K562 (cell line): Measurements from ENCODE around the gene DYNC2LI1. TPM values are rescaled to one million over a fixed set of nuclear protein-coding genes. Genes with fewer than 3 reads are reported as not detected.

Source experiments
- ATAC-seq: fragments of 200-7000 bp; cut with Tn5 transposase; 3 replicates; pipeline ENCODE4 v1.9.1; 2020; ENCODE audit warnings: moderate library complexity
- BruUV-seq: library from RNA; stranded (reverse); fragments of 400-500 nt; replicated peaks from 2 replicates; lab custom pipeline; 2021; lab: Mats Ljungman, UMichigan
- CTCF ChIA-PET: fragments of 300-600 bp; formaldehyde crosslinking; extraction: SDS; loops from one replicate; lab custom pipeline; 2021; ENCODE audit warnings: low intra/inter-chr PET ratio; lab: Yijun Ruan, JAX
- POLR2A ChIA-PET: fragments of 300-600, 350-650 bp; sonication (Branson Sonifier 250); formaldehyde crosslinking; extraction: SDS; loops from one replicate; lab custom pipeline; 2021; ENCODE audit warnings: antibody characterized with exemption, inconsistent platforms; lab: Yijun Ruan, JAX
- DNase-seq, 4 experiments: peaks; one replicate each; pipeline versions ENCODE4 v3.0.0 to v3.0.0-alpha.2; 2011 to 2018; ENCODE audit warnings: low spot score in 3 of 4, mixed read lengths in 3 of 4; ENCODE audit errors: extremely low read depth in 1 of 4
- FAIRE-seq: peaks from 2 replicates; lab custom pipeline; 2011; peaks lifted over from hg19 to GRCh38; lab: Jason Lieb, UNC
- H2AFZ ChIP-seq: 2 replicates; pipeline ENCODE4 v1.6.0; 2011; ENCODE audit warnings: low read depth, low read length, control low read depth, inconsistent platforms
- H3K27ac ChIP-seq: fragments of 200-600 bp; 3 replicates; pipeline ENCODE4 v1.8.0; 2011; ENCODE audit warnings: low read depth, mild to moderate bottlenecking, control low read depth, inconsistent platforms, low read length, moderate library complexity, mixed read lengths; ENCODE audit errors: extremely low read depth
- H3K27me3 ChIP-seq, 2 experiments: fragments of 300-600 bp in 1 of 2; 2 replicates in 1 of 2; 3 replicates in 1 of 2; pipeline versions ENCODE4 v1.6.0 to v1.8.0; 2011; ENCODE audit warnings: inconsistent platforms in 2 of 2, low read length in 2 of 2, mild to moderate bottlenecking in 1 of 2, mixed read lengths in 1 of 2, moderate library complexity in 1 of 2; ENCODE audit not compliant: control insufficient read depth in 2 of 2, insufficient read depth in 2 of 2
- H3K36me3 ChIP-seq: fragments of 300-600 bp; 3 replicates; pipeline ENCODE4 v1.8.0; 2011; ENCODE audit warnings: mild to moderate bottlenecking, low read length, inconsistent platforms; ENCODE audit not compliant: control insufficient read depth, insufficient read depth
- H3K4me1 ChIP-seq, 2 experiments: fragments of 200-600 bp in 1 of 2; replicated peaks in 1 of 2; 2 replicates in 1 of 2; 3 replicates in 1 of 2; pipeline versions ENCODE4 v1.5.1 to v1.8.0; 2011; ENCODE audit warnings: inconsistent platforms in 2 of 2, low read length in 2 of 2, mild to moderate bottlenecking in 1 of 2, mixed read lengths in 1 of 2, moderate library complexity in 1 of 2; ENCODE audit not compliant: control insufficient read depth in 2 of 2, insufficient read depth in 2 of 2
- H3K4me2 ChIP-seq: 2 replicates; pipeline ENCODE4 v1.6.1; 2011; ENCODE audit warnings: low read length, control low read depth, inconsistent platforms, mixed read lengths; ENCODE audit not compliant: insufficient read depth
- H3K4me3 ChIP-seq: fragments of 200-600 bp; sonication (generic), shearing (Covaris generic); 2 replicates; pipeline ENCODE4 v1.5.1; 2016; ENCODE audit warnings: control low read depth, inconsistent platforms
- H3K79me2 ChIP-seq: fragments of 200-600 bp; 3 replicates; pipeline ENCODE4 v1.8.0; 2011; ENCODE audit warnings: low read length, inconsistent platforms; ENCODE audit not compliant: control insufficient read depth, insufficient read depth
- H3K9ac ChIP-seq, 2 experiments: 2 replicates each; pipeline versions ENCODE4 v1.6.0 to v1.6.1; 2011; ENCODE audit warnings: low read depth in 2 of 2, low read length in 2 of 2, control low read depth in 1 of 2, inconsistent platforms in 1 of 2, mild to moderate bottlenecking in 1 of 2, mixed read lengths in 1 of 2; ENCODE audit not compliant: insufficient read depth in 1 of 2
- H3K9me1 ChIP-seq: one replicate; pipeline ENCODE4 v1.6.0; 2011; ENCODE audit warnings: inconsistent platforms, mild to moderate bottlenecking, low read length, moderate library complexity; ENCODE audit not compliant: control insufficient read depth, insufficient read depth
- H3K9me3 ChIP-seq: replicated peaks from 2 replicates; pipeline ENCODE4 v1.5.1; 2011; ENCODE audit warnings: low read depth, low read length, inconsistent platforms; ENCODE audit not compliant: control insufficient read depth, insufficient read depth
- H4K20me1 ChIP-seq: replicated peaks from 2 replicates; pipeline ENCODE4 v1.6.1; 2011; ENCODE audit warnings: low read length, inconsistent platforms, mixed read lengths; ENCODE audit not compliant: control insufficient read depth, insufficient read depth
- BRD9 ChIP-seq: fragments of 450-650 bp; IDR thresholded peaks from 2 replicates; pipeline ENCODE4 v1.6.1; 2018; ENCODE audit warnings: low read depth; ENCODE audit not compliant: partially characterized antibody
- E2F3 ChIP-seq: fragments of 250-450 bp; sonication (Bioruptor Pico); IDR thresholded peaks from 2 replicates; pipeline ENCODE4 v1.4.0; 2020; ENCODE audit warnings: mild to moderate bottlenecking
- GTF2E2 ChIP-seq: fragments of 200-800 bp; sonication (Bioruptor generic); IDR thresholded peaks from 2 replicates; pipeline ENCODE4 v1.6.1; 2016; ENCODE audit warnings: missing genetic modification characterization, missing compliant biosample characterization
- HMG20A ChIP-seq: fragments of 450-650 bp; formaldehyde crosslinking; conservative IDR thresholded peaks from 2 replicates; pipeline ENCODE4 v1.4.0; 2020; ENCODE audit warnings: mild to moderate bottlenecking, mixed read lengths
- HSF4 ChIP-seq: fragments of 250-450 bp; sonication (Bioruptor Pico); IDR thresholded peaks from 2 replicates; pipeline ENCODE4 v2.1.2; 2022; ENCODE audit warnings: mild to moderate bottlenecking, moderate library complexity, borderline replicate concordance
- JUN ChIP-seq, 2 experiments: sonication (generic) in 1 of 2; formaldehyde crosslinking in 1 of 2; IDR thresholded peaks; 2 replicates each; pipeline versions ENCODE4 v1.6.1 to v1.8.0; 2012 to 2022; ENCODE audit warnings: borderline replicate concordance in 2 of 2, mild to moderate bottlenecking in 2 of 2, improper control_type of control experiment in 1 of 2, low read depth in 1 of 2, low read length in 1 of 2, missing genetic modification reagents in 1 of 2
- KAT2B ChIP-seq: IDR thresholded peaks from one replicate; pipeline ENCODE4 v1.6.1; 2012; ENCODE audit warnings: low read depth, mild to moderate bottlenecking, control low read depth, inconsistent platforms, low read length, moderate library complexity
- NUFIP1 ChIP-seq: fragments of 450-650 bp; IDR thresholded peaks from 2 replicates; pipeline ENCODE4 v1.6.1; 2018; ENCODE audit not compliant: partially characterized antibody
- PML ChIP-seq: IDR thresholded peaks from 2 replicates; pipeline ENCODE4 v1.6.1; 2012; ENCODE audit warnings: low read length, inconsistent platforms
- RFX5 ChIP-seq: IDR thresholded peaks from 2 replicates; pipeline ENCODE4 v1.6.1; 2011; ENCODE audit warnings: low read depth, mild to moderate bottlenecking, improper control_type of control experiment, low read length
- SIN3A ChIP-seq, 2 experiments: fragments of 150-350 bp in 1 of 2; IDR thresholded peaks; 2 replicates each; pipeline ENCODE4 v1.6.1; 2011 to 2016; ENCODE audit warnings: borderline replicate concordance in 2 of 2, low read depth in 2 of 2, low read length in 2 of 2, mild to moderate bottlenecking in 2 of 2, moderate library complexity in 2 of 2; ENCODE audit not compliant: control insufficient read depth in 1 of 2
- SMAD3 ChIP-seq: fragments of 450-650 bp; formaldehyde crosslinking; conservative IDR thresholded peaks from 2 replicates; pipeline ENCODE4 v1.4.0; 2020; ENCODE audit warnings: mild to moderate bottlenecking
- SUPT5H ChIP-seq: fragments of 450-650 bp; IDR thresholded peaks from 2 replicates; pipeline ENCODE4 v1.6.1; 2016
- WHSC1 ChIP-seq: IDR thresholded peaks from one replicate; pipeline ENCODE4 v1.6.1; 2012; ENCODE audit warnings: low read length, control low read depth, inconsistent platforms
- ZFP30 ChIP-seq: fragments of 250-450 bp; sonication (Bioruptor Pico); IDR thresholded peaks from 2 replicates; pipeline ENCODE4 v1.8.0; 2022; ENCODE audit warnings: moderate library complexity, mild to moderate bottlenecking, inconsistent platforms, borderline replicate concordance
- ZNF3 ChIP-seq: fragments of 250-450 bp; sonication (Bioruptor Pico); IDR thresholded peaks from 2 replicates; pipeline ENCODE4 v1.5.0; 2021; ENCODE audit warnings: mild to moderate bottlenecking, moderate library complexity
- in situ Hi-C: fragments of 300-500 bp; cut with MboI; formaldehyde crosslinking; loops from 4 replicates; pipeline ENCODE4 v1.15.0; 2018; ENCODE audit warnings: inconsistent platforms, mixed read lengths
- intact Hi-C: fragments of 100-400 bp; cut with micrococcal nuclease; formaldehyde crosslinking; loops from 2 replicates; pipeline ENCODE4 v1.14.2; 2022
- polyA plus RNA-seq, 8 experiments: library from polyadenylated mRNA; depleted of rRNA in 4 of 8; stranded (reverse) in 5 of 8; unstranded in 3 of 8; fragments of >200 nt; fragmentation: Nextera tagmentation in 2 of 8; fragmentation: Illumina TruSeq in 1 of 8; extraction: Ambion mirVana in 2 of 8; extraction: Trizol in 1 of 8; gene quantifications; 2 replicates each; pipeline versions ENCODE4 v1.2.1 to v1.2.3, GENCODE V29; 2011 to 2014; ENCODE audit warnings: inconsistent platforms in 1 of 8, missing spikeins in 1 of 8
- total RNA-seq, 7 experiments: library from RNA; depleted of rRNA in 6 of 7; stranded (reverse); fragments of >200 nt in 6 of 7; fragmentation: Illumina TruSeq in 2 of 7; extraction: Trizol in 2 of 7; gene quantifications; 2 replicates each; pipeline versions ENCODE4 v1.2.1 to v1.2.3, GENCODE V29; 2011 to 2021; ENCODE audit warnings: low replicate concordance in 1 of 7
- TF ChIP-seq, protein P1 (sequence below): fragments of 450-650 bp; formaldehyde crosslinking; conservative IDR thresholded peaks from 2 replicates; pipeline ENCODE4 v1.4.0; 2022; ENCODE audit warnings: mild to moderate bottlenecking, missing genetic modification characterization

Gene DYNC2LI1
- total and polyA plus RNA-seq, 9 of the 15 experiments (the other 6 are each of a cell fraction or from before 2014, with no cell fraction given): 12.5 to 42.2 (median 25.8) TPM

DNA sequence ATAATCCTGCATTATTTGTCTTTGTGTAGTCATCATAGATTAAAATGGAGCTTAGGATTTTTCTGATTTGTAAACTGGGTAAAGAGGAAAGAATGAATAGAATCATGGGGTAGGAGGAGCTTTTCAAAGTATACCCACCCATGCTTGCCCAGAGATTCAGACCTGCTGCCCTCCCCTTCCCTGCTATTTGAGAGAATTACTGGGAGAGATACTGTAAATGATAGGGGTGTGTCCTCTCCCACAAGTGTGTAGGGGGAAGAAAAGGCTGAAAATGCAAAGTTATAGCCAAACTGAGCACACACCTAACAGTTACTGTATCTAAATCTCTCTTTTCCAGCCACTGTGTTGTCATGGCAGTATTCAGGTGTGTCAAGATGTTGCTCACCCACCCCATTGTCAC, 21.5 kb upstream of the DYNC2LI1 start:
- FAIRE-seq: no peak
- H3K9me3 ChIP-seq: no peaks in the 10 kb centered on the region
- no peak overlapping the region for H2AFZ ChIP-seq
- H3K4me1 ChIP-seq: peaks cover 0 to 3% of the 10 kb centered on the region in 2 experiments; a peak in 1 of 5 replicates
- H3K27ac ChIP-seq: no peak overlapping the region
- H4K20me1 ChIP-seq: no peaks in the 10 kb centered on the region
- H3K79me2 ChIP-seq: no peaks in the 10 kb centered on the region
- H3K4me3 ChIP-seq: no peak overlapping the region
- in situ Hi-C loops: no loop called here
- no peak overlapping the region for H3K9ac ChIP-seq
- CTCF ChIA-PET: no interaction called here
- no peaks in the 10 kb centered on the region for H3K27me3 ChIP-seq
- BruUV-seq: no TSS peak
- POLR2A ChIA-PET: interaction anchor here (0.6 to 0.8 kb wide), 4 partner anchors 12 to 468 kb away, joined by 3 read pairs; no protein-coding TSS in a partner anchor
- TF ChIP-seq PML (no peak), WHSC1 (no peak), SIN3A (IDR thresholded peaks at IDR 0.05; ENCODE audit: borderline replicate concordance in 2 of 2, control insufficient read depth in 1 of 2, low read depth in 2 of 2, low read length in 2 of 2) (no peak), RFX5 (no peak), NUFIP1 (no peak), HSF4 (CRISPR knock-in tag) (no peak), BRD9 (no peak), HMG20A (CRISPR knock-in tag) (no peak), SMAD3 (CRISPR knock-in tag) (no peak), JUN (IDR thresholded peaks at IDR 0.05; ENCODE audit: borderline replicate concordance, low read depth, low read length) (no peak), JUN (CRISPR knock-in tag; IDR thresholded peaks at IDR 0.05; ENCODE audit: borderline replicate concordance) (no peak), GTF2E2 (tag) (no peak), ZFP30 (no peak), SUPT5H (no peak), ZNF3 (CRISPR knock-in tag) (no peak), KAT2B (no peak), E2F3 (CRISPR knock-in tag) (no peak)
- TF ChIP-seq, protein P1, sequence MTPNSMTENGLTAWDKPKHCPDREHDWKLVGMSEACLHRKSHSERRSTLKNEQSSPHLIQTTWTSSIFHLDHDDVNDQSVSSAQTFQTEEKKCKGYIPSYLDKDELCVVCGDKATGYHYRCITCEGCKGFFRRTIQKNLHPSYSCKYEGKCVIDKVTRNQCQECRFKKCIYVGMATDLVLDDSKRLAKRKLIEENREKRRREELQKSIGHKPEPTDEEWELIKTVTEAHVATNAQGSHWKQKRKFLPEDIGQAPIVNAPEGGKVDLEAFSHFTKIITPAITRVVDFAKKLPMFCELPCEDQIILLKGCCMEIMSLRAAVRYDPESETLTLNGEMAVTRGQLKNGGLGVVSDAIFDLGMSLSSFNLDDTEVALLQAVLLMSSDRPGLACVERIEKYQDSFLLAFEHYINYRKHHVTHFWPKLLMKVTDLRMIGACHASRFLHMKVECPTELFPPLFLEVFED (CRISPR knock-in tag): no peak
- no peaks in the 10 kb centered on the region for H3K36me3 ChIP-seq
- H3K4me2 ChIP-seq: no peak overlapping the region
- DNase-seq: no peak
- no peak for ATAC-seq
- intact Hi-C loops: no loop called here
- H3K9me1 ChIP-seq: no peaks in the 10 kb centered on the region
